ENCODE results near the gene CTAG1A. TPM values are rescaled to one million over a fixed set of nuclear protein-coding genes. Genes with fewer than 3 reads are reported as not detected.
A peak's percentile ranks its signal among the peaks of the same experiment; 100 is the strongest.

Gene CTAG1A
- total and polyA plus RNA-seq, 9 of the 15 experiments (the other 6 are each of a cell fraction or from before 2014, with no cell fraction given), result 0.32 TPM; not detected in 8

DNA sequence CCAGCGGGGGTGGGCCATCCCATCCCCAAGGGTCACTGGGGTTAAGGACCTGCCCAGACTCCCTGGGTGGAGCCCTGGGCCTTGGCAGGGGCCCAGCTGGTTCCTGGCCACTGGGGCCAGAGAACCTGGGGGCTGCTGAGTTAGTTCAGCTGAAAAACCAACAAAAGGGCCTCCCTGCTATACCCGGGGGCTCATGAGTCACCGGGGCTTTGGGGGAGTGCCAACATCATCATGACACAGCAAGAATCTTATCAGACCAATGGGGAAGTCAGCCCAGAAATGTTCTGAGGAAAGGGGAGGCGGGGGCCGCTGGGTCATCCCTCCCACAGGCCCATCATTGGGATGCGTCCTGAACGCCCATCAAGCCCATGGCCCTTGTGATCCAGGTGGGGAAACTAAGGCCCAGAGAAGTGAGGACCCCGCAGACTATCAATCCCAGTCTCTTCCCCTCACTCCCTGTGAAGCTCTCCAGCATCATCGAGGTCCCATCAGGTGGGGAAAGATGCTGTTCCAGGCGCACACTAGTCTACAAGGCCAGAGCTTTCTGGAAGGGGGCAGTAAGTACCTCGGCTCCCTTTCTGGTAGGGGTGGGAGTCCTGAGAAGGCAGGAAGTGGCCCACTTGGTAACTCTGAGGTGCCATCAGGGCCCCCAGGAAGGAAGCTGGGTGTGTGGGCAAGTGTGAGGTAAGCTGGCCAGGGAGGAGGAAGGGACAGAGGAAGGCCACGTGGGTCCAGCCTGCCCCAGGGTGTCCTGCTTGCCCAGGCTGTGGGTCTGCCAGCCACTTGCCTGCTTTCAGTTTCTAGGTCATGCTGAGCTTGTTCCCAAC is 42.8 kb upstream of the CTAG1A start (continued):
- TF ChIP-seq, protein P1, sequence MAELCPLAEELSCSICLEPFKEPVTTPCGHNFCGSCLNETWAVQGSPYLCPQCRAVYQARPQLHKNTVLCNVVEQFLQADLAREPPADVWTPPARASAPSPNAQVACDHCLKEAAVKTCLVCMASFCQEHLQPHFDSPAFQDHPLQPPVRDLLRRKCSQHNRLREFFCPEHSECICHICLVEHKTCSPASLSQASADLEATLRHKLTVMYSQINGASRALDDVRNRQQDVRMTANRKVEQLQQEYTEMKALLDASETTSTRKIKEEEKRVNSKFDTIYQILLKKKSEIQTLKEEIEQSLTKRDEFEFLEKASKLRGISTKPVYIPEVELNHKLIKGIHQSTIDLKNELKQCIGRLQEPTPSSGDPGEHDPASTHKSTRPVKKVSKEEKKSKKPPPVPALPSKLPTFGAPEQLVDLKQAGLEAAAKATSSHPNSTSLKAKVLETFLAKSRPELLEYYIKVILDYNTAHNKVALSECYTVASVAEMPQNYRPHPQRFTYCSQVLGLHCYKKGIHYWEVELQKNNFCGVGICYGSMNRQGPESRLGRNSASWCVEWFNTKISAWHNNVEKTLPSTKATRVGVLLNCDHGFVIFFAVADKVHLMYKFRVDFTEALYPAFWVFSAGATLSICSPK (IDR thresholded peaks at IDR 0.05; ENCODE audit: borderline replicate concordance), result no peak
- TF ChIP-seq, protein P2, sequence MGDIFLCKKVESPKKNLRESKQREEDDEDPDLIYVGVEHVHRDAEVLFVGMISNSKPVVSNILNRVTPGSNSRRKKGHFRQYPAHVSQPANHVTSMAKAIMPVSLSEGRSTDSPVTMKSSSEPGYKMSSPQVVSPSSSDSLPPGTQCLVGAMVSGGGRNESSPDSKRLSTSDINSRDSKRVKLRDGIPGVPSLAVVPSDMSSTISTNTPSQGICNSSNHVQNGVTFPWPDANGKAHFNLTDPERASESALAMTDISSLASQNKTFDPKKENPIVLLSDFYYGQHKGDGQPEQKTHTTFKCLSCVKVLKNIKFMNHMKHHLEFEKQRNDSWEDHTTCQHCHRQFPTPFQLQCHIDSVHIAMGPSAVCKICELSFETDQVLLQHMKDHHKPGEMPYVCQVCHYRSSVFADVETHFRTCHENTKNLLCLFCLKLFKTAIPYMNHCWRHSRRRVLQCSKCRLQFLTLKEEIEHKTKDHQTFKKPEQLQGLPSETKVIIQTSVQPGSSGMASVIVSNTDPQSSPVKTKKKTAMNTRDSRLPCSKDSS (IDR thresholded peaks at IDR 0.05; ENCODE audit: low read depth, partially characterized antibody), result no peak
- TF ChIP-seq U2AF1 (optimal IDR thresholded peaks at IDR 0.05; ENCODE audit: low read depth, low read length) (no peak), RB1 (IDR thresholded peaks at IDR 0.05; ENCODE audit: low read depth) (no peak), ZNF79 (CRISPR knock-in tag; IDR thresholded peaks at IDR 0.05; ENCODE audit: low read depth) (no peak), MBD2 (IDR thresholded peaks at IDR 0.05; ENCODE audit: borderline replicate concordance, low read depth) (0 out of 2 replicates have a peak, but pooled peaks have one; percentile 31), KLF16 (IDR thresholded peaks at IDR 0.05) (peak; percentile 49), ZNF239 (CRISPR knock-in tag; IDR thresholded peaks at IDR 0.05) (no peak; the same call in 1 of the 2 replicates), RCOR1 (IDR thresholded peaks at IDR 0.05; ENCODE audit: borderline replicate concordance in 1 of 2, low read depth in 2 of 2, low read length in 2 of 2) (peak in 1 of 2 experiments; percentile 84; a peak in 2 of 4 replicates), SMAD3 (CRISPR knock-in tag; conservative IDR thresholded peaks at IDR 0.05) (no peak), DNMT1 (IDR thresholded peaks at IDR 0.05) (no peak)
- TF ChIP-seq, protein P3, sequence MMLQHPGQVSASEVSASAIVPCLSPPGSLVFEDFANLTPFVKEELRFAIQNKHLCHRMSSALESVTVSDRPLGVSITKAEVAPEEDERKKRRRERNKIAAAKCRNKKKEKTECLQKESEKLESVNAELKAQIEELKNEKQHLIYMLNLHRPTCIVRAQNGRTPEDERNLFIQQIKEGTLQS (IDR thresholded peaks at IDR 0.05), result peak; percentile 96
- TF ChIP-seq, protein P3 (CRISPR knock-in tag; conservative IDR thresholded peaks at IDR 0.05), result peak; percentile 82; the same call in 1 of the 2 replicates
- TF ChIP-seq, protein P4, sequence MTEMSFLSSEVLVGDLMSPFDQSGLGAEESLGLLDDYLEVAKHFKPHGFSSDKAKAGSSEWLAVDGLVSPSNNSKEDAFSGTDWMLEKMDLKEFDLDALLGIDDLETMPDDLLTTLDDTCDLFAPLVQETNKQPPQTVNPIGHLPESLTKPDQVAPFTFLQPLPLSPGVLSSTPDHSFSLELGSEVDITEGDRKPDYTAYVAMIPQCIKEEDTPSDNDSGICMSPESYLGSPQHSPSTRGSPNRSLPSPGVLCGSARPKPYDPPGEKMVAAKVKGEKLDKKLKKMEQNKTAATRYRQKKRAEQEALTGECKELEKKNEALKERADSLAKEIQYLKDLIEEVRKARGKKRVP (CRISPR knock-in tag; IDR thresholded peaks at IDR 0.05), result no peak
- TF ChIP-seq, protein P5, sequence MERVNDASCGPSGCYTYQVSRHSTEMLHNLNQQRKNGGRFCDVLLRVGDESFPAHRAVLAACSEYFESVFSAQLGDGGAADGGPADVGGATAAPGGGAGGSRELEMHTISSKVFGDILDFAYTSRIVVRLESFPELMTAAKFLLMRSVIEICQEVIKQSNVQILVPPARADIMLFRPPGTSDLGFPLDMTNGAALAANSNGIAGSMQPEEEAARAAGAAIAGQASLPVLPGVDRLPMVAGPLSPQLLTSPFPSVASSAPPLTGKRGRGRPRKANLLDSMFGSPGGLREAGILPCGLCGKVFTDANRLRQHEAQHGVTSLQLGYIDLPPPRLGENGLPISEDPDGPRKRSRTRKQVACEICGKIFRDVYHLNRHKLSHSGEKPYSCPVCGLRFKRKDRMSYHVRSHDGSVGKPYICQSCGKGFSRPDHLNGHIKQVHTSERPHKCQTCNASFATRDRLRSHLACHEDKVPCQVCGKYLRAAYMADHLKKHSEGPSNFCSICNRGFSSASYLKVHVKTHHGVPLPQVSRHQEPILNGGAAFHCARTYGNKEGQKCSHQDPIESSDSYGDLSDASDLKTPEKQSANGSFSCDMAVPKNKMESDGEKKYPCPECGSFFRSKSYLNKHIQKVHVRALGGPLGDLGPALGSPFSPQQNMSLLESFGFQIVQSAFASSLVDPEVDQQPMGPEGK (CRISPR knock-in tag; IDR thresholded peaks at IDR 0.05; ENCODE audit: borderline replicate concordance), result no peak
- TF ChIP-seq, protein P6, sequence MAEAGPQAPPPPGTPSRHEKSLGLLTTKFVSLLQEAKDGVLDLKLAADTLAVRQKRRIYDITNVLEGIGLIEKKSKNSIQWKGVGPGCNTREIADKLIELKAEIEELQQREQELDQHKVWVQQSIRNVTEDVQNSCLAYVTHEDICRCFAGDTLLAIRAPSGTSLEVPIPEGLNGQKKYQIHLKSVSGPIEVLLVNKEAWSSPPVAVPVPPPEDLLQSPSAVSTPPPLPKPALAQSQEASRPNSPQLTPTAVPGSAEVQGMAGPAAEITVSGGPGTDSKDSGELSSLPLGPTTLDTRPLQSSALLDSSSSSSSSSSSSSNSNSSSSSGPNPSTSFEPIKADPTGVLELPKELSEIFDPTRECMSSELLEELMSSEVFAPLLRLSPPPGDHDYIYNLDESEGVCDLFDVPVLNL (CRISPR knock-in tag; IDR thresholded peaks at IDR 0.05; ENCODE audit: low read depth), result no peak
